ENCODE data around the gene MLST8.

GRCh38 chr16:2256531-2257140 is 51.4 kb downstream of the MLST8 start:
- no peak for TF ChIP-seq EZH2 (IDR thresholded peaks at IDR 0.05; ENCODE audit: low read length)
- no peak for TF ChIP-seq CTCF (optimal IDR thresholded peaks at IDR 0.05 in 1 of 3, IDR thresholded peaks at IDR 0.05 in 1 of 3, conservative IDR thresholded peaks at IDR 0.05 in 1 of 3; ENCODE audit: extremely low read depth in 1 of 3, insufficient read depth in 2 of 3, low read length in 3 of 3)

All from keratinocyte (primary cell).